DMS114 treated with DMSO at 0.1 percent for 48 hours (cell line): ENCODE measurements around the gene ELF4.

Experiments
- DNase-seq: peaks from one replicate; lab custom pipeline; 2025; ENCODE audit not compliant: unreplicated experiment; lab: John Stamatoyannopoulos, UW

The ELF4 gene

GRCh38 chrX:130110379-130111219 lies at the start of gene ELF4:
Gene ELF4 (minus strand): TSS chrX:130110497. CDS start chrX:130081330, 29,167 bp downstream.
- DNase-seq: no peak

DNA sequence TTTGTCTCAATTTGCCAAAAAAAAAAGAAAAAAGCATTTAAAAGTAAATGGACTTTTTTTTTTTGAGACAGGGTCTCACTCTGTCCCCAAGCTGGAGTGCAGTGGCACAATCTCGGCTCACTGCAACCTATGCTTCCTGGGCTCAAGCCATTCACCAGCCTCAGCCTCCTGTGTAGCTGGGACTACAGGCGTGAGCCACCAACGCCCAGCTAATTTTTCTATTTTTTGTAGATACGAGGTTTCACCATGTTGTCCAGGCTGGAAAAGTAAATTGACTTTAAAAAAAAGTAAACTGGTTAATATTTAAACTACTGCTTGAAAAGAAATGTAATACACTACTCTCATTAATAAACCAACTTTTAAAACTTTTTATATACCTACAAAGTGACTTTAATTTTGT lies 49.5 kb upstream of the ELF4 start:
- DNase-seq: no peak

- no peak for DNase-seq
Observed at GRCh38 chrX:130158311-130158710, 48.0 kb upstream of the ELF4 start.

- DNase-seq: no peak
Observed at GRCh38 chrX:130155564-130155963, 45.3 kb upstream of the ELF4 start.

DNA sequence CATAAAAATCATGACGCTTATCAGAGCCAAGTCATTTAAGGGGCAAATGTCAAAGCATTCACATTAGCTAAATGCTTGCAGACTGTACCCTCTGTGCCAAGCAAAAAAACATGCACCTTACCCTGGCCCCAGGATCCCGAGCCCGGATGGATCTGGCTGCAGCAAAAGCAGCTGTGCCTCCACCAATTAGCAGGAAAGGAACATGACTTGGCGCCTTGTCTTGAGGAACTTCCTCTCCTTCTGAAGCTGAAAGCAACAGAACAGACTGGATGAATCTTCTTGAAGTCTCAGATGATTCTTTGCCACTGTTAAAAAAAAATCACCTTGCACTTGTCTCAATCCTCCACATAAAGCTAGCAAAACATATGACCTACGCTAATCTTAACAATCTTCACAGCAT lies 37.3 kb upstream of the ELF4 start:
- no peak for DNase-seq

GRCh38 chrX:130145123-130145522 lies 34.8 kb upstream of the ELF4 start:
- DNase-seq: no peak

DNA sequence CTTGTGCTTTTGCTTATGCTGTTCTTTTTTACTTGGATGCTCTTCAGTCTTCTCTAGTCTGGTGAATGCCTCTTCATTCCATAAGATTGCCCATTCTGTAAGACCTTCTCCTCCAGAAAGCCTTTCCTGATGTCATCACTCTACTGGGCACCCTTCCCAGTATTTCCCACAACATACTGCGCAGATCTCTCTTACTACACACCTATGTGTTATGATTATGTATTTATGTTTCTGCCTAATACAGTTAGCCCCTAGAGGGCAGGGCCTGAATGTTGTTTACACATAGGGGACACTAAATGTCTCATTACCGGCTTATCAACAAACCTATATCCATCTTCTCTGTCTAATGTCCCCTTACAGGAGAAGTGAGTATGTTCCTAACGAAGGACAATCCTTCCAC lies 34.2 kb upstream of the ELF4 start:
- DNase-seq: no peak

DNA sequence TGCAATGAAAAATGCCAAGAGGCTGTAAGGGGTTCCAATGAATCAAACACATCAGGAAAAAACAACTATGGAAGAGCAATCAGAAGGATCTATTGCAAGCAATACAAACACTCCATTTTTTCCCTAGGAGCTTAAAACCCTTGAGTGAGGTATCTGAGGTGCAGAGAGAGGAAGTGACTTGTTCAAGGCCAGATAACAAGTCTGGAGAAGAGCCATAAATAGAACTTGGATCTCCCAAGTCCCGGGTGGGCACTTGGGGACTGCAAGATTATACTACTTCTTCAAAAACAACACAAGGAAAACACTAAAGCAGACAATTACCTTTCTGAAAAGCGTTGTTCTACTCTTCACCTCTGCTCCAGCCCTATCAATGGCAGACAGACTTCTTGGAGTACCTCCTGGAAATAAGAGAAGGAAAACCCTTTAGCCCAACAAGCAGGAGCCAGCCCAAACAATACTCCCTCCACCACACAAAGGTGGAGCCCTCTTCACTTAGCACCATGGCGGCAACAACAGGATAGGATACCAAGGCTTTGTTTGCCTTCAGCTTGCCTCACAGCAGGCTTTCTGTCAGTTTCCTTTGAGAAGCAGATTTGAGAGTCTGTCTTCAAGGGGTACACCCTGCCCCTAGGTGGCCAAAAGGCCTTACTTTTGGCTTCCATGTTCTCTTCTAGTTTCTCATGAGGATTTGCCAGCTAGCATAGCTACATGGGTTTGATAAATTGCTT lies 29.3 kb upstream of the ELF4 start:
- DNase-seq: no peak

DNA sequence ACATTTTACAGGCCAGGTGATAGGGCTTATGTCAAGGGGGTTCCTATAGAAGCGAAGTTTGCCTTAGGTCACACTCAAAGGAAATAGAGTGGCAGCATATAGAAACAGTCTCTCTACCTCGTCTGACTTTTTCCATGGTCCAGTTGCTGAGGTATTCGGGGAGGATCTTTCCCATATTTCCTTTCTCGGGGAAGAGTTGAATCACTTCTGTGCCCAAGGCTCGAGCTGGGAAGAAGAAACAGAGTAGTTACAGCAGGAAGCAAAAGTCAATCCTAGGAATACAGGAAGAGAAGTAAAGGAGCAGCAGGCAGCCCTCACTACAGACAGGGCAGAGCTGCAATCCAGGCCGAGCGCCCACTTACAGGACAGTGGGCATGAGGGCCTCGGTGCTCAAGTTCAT lies 26.7 kb upstream of the ELF4 start:
- no peak for DNase-seq

DNA sequence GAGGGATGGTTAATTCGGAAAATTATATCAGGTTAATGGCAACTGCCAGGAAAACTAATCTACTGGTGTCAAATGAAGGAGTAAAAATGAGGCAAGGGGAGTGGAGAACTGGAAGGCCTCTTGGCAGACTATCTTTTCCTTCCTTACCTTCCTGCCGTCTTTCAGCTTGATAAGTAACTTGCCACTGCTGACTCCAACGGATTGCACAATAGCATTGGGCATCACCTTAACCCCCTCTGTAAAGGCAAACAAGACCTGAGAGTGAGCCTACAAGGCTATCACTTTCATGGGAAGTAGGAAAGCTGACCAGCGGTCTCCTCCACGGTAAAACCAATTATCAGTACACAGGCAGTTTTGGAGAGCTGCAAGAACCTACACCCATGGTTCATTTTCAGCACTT lies 26.2 kb upstream of the ELF4 start:
- DNase-seq: no peak

GRCh38 chrX:130130990-130131389 lies 20.7 kb upstream of the ELF4 start:
- DNase-seq: no peak

DNA sequence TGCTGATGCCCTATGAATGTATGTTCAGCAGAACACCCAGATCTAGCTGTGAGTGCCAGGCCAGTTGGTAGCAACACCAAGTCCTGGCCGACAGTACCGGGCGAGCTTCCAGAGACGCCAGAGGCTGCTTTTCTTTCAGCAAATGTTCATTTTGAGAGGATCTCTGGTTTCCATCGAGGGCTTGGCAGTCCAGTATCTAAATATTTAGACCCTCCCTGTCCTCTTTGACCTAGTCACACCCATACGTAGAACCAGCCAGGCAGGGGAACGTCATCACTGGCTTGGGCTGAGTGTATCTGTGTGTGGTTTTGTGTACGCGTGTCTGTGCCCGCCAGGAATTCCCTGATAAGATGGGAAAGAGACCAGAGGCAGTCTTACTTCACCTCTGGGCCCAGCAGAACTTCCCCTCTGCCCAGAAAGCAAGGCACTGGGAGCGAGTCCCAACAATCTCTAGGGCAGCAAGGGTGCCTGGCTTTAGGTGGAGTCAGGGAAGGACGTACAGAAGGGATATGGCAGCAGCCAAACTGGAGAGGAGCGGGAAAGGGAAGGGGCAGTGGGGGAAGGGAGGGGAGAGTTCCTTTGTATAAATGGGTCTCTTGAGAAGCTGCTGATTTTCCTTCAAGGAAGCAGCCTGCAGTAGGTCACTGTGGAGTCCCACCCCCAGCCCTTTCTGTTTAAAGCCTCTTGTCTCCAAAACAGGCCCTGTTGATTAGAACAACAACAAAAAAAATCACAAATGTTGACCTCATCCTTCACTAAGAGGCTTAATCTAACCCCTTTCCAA lies 15.0 kb upstream of the ELF4 start:
- no peak for DNase-seq

DNA sequence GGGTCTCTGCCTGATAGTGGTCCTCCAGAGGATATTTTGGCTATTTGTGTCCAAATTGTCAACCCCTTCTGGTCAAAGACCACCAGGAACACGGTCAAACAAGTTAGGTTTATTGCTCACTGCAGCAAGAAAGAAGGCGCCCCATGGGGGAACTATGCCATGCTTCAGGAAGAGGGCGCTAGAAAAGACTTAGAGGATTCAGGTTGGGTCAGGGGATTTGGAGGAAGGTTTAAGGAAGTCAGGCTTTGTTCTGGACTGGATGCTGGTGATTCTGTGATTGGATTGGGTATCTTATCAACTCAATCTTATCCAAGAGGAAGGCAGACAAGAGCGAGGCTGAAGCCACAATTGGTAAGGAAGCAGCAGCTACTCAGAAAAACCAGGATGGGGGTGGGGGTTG lies 14.3 kb upstream of the ELF4 start:
- no peak for DNase-seq

DNA sequence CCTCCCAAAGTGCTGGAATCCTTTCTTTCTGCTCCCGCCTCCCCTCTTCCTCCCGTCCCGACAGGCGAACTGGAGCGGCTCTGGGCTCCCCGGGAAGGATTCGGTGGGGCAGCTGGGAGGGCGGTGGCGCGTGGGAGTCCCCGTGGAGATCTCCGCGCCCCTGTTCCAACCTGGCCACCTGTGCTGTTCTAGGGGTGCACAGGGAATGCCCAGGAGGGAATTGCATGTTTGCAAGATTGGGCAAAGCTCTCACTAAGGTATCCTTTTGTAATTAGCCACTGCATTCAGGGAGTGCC lies 11.2 kb upstream of the ELF4 start:
- no peak for DNase-seq

DNA sequence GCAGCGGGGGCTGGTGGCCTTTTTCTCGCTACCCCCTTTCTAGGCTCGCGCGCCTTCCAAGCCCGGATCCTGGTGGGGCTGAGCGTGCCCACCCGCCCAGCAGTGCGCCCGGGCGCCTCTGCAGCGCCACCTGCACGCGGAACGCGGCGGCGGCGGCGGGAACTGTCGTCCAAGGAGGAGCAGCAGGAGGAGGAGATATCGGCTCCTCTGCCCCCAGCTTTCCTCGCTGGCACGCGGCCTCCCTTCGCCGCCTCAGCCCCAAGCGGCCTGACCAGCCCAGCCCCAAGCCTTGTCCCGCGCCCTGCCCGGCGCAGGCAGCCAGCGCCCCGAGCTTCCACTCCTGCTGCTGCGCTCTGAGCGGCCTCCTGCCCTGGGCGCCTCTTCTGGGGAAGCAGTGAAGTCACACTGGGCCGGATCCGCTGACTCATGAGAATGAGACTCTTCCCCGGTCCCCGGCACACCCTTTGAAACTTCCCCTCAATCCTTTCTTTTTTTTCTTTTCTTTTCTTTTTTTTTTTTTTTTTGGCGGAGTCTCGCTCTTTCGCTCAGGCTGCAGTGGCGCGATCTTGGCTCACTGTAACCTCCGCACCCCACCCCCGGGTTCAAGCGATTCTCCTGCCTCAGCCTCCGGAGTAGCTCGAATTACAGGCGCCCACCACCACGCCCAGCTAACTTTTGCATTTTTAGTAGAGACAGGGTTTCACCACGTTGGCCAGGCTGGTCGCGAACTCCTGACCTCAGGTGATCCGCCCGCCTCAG lies 10.6 kb upstream of the ELF4 start:
- DNase-seq: no peak

DNA sequence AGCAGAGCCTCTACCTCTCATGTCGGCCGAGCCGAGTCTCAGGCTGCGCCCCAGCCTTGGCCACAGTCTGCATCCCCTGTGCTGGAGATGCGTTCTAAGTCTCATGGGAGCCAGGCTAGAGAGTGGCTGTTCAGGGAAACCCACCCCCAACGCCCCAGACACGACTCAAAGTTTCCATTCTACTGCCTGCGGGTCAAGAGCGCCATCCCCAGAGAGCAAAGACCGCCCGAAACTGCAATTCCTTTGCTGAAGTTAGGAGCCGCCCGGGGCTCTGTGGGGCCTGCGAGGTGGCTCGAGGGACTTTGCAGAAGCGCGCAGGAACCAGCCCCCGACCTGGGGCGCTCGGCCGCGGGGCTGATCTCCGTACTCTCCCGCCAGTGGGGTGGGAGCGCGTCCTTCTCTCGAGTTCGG lies 10.0 kb upstream of the ELF4 start:
- DNase-seq: no peak

DNA sequence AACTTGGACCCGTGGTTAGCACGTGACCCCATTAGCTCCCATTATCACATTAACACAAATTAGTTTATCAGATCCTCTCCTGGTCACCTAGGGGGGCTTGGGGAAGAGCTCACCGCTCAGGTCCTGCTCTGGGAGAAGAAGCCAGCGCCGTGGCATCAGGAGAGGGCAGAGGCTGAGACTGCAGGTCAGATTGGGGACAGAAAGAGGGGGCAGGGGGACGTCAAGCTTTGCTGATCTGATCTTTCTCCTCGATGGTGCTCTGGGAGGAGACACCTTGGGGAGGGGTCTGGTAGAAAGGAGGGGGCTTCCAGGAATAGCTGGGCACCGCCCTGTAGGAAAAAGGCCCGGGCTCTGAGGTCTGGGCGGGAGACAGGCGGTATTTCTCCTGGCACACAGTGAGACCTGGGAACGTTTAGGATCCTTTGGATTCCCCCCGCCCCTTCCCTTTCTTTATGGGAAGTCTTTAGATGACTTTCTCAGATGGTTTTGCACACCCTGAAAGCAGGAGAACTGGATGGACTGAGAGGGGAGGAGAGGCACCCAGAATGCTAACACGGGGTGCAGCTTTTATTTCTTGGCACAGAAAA lies 9.1 kb upstream of the ELF4 start:
- no peak for DNase-seq

- no peak for DNase-seq
Observed at GRCh38 chrX:130118441-130119311, 8.4 kb upstream of the ELF4 start.

GRCh38 chrX:130117166-130117565 lies 6.9 kb upstream of the ELF4 start:
- DNase-seq: no peak
